GM12873 (cell line): ENCODE data around the gene ERVK3-1.

Experiments used
- CTCF ChIP-seq: IDR thresholded peaks from 2 replicates; pipeline ENCODE4 v1.5.1; 2012; ENCODE audit warnings: low read depth, mild to moderate bottlenecking, moderate library complexity, low read length, control low read depth; ENCODE audit not compliant: insufficient read depth; ENCODE audit errors: missing control alignments

The ERVK3-1 gene

GRCh38 chr19:58325311-58326022 is 20.3 kb downstream of the ERVK3-1 start:
- TF ChIP-seq CTCF = no peak

GRCh38 chr19:58326501-58326913 is 21.3 kb downstream of the ERVK3-1 start:
- TF ChIP-seq CTCF = no peak

GRCh38 chr19:58326914-58327726 is 21.9 kb downstream of the ERVK3-1 start, which contains the start of gene ZSCAN22:
TSS of gene ZSCAN22 (plus strand) at chr19:58326994. CDS start at chr19:58334803, 7,809 bp downstream.
- TF ChIP-seq CTCF = no peak

DNA sequence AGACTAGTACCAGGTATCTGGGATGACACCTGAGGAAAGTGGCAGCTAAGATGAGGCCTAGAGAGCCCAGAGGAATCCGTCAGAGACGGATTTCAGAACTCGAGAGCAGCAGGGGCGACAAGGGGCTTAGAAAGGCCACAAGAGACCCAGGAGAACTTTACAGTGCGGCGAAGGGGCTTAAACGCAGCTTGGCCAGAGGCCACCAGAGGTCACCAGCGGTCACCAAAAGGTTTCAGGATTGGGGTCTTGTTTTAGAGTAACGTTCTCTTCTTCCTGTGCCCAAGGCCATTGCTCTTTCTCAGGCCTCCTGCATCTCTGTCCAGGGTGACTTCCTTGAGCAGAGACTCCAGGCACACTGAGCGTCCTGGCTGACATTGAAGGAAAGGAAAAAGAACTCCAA is 23.8 kb downstream of the ERVK3-1 start:
- TF ChIP-seq CTCF = peak; percentile 66

- no peak for TF ChIP-seq CTCF
These were observed 25.3 kb downstream of the ERVK3-1 start for GRCh38 chr19:58330458-58330857.

DNA sequence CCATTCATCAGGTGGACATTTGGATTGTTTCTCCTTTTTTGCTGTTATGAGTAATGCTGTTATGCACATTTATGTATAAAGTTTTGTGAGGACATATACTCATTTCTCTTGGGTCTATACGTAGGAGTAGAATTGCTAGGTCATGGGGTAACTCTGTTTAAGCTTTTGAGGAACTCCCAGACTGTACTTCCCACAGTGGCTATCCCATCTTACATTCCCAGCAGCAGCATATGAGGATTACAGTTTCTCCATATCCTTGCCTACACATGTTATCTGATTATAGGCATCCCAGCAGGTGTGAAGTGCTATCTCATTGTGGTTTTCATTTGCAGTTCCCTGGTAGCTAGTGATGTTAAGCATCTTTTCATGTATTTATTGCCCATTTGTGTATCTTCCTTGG is 27.5 kb downstream of the ERVK3-1 start:
- TF ChIP-seq CTCF = no peak

GRCh38 chr19:58334691-58335249 is 29.6 kb downstream of the ERVK3-1 start:
- no peak for TF ChIP-seq CTCF
